Measurements from ENCODE around the gene STK38L.
A peak's percentile ranks its signal among the peaks of the same experiment; 100 is the strongest.

The STK38L gene

GRCh38 chr12:27279826-27280225 lies 35.7 kb downstream of the STK38L start:
- DNase-seq: no peak

GRCh38 chr12:27280412-27280811 lies 36.3 kb downstream of the STK38L start:
- DNase-seq: no peak

GRCh38 chr12:27282754-27283153 lies 38.7 kb downstream of the STK38L start:
- DNase-seq: no peak

GRCh38 chr12:27284021-27284420 lies 39.9 kb downstream of the STK38L start:
- no peak for DNase-seq

- no peak for DNase-seq
Observed at GRCh38 chr12:27284751-27285150, 40.7 kb downstream of the STK38L start.

- no peak for DNase-seq
Observed at GRCh38 chr12:27285403-27285802, 41.3 kb downstream of the STK38L start.

GRCh38 chr12:27289414-27289813 lies 45.3 kb downstream of the STK38L start:
- DNase-seq: no peak

GRCh38 chr12:27290501-27291168 lies 46.5 kb downstream of the STK38L start:
- DNase-seq: no peak

GRCh38 chr12:27291862-27292261 lies 47.8 kb downstream of the STK38L start:
- no peak for DNase-seq

- no peak for DNase-seq
Observed at GRCh38 chr12:27292718-27293117, 48.6 kb downstream of the STK38L start.

GRCh38 chr12:27293463-27293862 lies 49.4 kb downstream of the STK38L start:
- peak in 1 of 14 donors; percentile 21 for DNase-seq

GRCh38 chr12:27296674-27297073 lies 52.6 kb downstream of the STK38L start:
- no peak for DNase-seq

GRCh38 chr12:27297566-27297965 lies 53.5 kb downstream of the STK38L start:
- no peak for DNase-seq

GRCh38 chr12:27299102-27299501 lies 55.0 kb downstream of the STK38L start:
- DNase-seq: no peak

GRCh38 chr12:27300226-27300625 lies 56.1 kb downstream of the STK38L start:
- DNase-seq: no peak

- DNase-seq: no peak
Observed at GRCh38 chr12:27303139-27304111, 59.3 kb downstream of the STK38L start.

- no peak for DNase-seq
Observed at GRCh38 chr12:27304856-27305255, 60.8 kb downstream of the STK38L start.

- no peak for DNase-seq
Observed at GRCh38 chr12:27305673-27306456, 61.8 kb downstream of the STK38L start.

GRCh38 chr12:27309293-27309994 lies 65.4 kb downstream of the STK38L start:
- no peak for DNase-seq

- no peak for DNase-seq
Observed at GRCh38 chr12:27309995-27310315, 65.9 kb downstream of the STK38L start.

- DNase-seq: no peak
Observed at GRCh38 chr12:27316947-27317346, 72.9 kb downstream of the STK38L start.

GRCh38 chr12:27319409-27319808 lies 75.3 kb downstream of the STK38L start:
- no peak for DNase-seq
